GM08714 (cell line): ENCODE data around the gene HS3ST2.

Experiments used
- H3K4me3 ChIP-seq: fragments of 200-500 bp; sonication (Bioruptor generic); 2 replicates; pipeline ENCODE4 v1.5.1; 2014; ENCODE audit warnings: mild to moderate bottlenecking, low read length, inconsistent platforms
- ZNF274 ChIP-seq: IDR thresholded peaks from 2 replicates; pipeline ENCODE4 v1.6.1; 2012; ENCODE audit warnings: mild to moderate bottlenecking, low read depth, low read length

Gene HS3ST2

DNA sequence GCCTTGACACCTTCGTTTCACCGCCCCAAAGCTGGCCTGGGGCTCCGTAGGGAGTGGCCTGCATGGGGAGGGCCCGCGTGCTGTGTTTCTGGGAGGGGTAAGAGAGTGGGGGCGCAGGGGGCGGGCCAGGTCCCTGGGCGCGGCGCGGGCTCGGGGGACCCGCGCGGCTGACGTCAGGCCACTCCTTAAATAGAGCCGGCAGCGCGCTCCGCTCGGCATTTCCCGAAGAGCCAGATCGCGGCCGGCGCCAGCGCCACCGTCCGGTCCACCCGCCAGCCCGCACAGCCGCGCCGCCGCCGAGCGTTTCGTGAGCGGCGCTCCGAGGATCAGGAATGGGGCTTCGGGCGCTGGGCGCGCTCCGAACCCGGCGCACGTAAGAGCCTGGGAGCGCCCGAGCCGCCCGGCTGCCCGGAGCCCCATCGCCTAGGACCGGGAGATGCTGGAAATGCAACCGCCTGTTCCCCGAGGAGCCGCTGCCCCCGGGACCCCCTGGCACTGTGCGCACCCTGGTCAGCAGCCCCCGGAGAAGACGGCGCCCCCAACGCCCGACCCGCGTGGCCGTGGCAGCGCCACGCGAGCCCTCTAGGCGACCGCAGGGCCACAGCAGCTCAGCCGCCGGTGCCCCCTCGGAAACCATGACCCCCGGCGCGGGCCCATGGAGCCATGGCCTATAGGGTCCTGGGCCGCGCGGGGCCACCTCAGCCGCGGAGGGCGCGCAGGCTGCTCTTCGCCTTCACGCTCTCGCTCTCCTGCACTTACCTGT, at the start of gene HS3ST2:
Gene HS3ST2 (plus strand): TSS at position 215 of the 763 bp plus-strand sequence. CDS start 449 bp downstream, at position 664.
- no peak for TF ChIP-seq ZNF274
- H3K4me3 ChIP-seq, result no peak within 1 kb of the TSS

DNA sequence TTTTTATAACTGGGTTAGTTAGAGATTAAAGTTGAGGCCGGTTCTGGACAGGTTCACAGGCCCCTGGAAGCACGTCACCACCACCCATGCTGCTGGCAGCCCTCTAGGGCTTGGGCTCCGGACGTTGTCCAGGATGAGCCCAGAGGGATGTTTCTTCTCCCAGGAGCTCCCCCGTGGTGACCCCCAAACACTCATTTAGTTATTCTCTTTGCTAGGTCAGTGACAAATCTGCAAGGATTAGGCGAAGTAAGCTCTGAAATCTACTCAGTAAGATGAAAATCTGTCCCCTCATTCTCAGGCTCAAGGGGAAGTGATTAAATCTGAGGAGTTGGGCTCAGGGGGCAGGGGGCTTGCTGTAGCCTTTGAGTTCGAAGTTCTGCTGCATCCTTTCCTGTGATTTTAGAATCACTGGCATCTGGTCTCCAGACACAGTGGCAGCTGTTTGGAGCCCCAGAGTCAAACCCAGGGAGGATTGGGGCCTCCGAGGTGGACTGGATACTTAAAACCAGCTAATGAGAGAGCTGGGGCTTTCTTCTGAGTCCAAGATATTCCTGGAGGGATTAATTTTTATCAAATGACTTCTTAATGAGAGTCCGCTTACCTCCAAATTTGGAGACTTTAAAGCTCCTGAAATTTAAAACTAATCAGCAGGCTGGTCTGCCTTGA, 49.2 kb upstream of the HS3ST2 start:
- H3K4me3 ChIP-seq, result no peak overlapping the region
- no peak for TF ChIP-seq ZNF274

GRCh38 chr16:22765479-22765878, 48.5 kb upstream of the HS3ST2 start:
- H3K4me3 ChIP-seq, result no peak overlapping the region
- no peak for TF ChIP-seq ZNF274

DNA sequence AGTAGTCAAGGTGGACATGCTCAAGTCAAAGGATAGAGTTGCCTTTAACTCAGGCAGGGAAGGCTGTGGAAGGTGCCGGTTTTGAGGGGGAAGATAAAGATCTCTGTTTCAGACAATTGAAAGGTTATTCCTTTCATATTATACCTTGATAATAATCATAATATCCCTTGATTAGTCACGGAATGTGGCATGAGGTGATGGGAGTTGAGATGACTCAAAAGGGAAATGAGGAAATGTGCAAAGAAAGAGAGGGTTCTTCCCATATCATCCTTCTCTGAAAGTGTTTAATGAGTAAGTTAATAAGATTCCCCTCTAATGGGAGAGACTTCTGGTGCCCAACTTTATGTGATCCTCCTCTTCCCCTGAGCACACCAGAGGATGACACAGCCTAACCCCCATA, 43.1 kb upstream of the HS3ST2 start:
- no peak for TF ChIP-seq ZNF274
- no peak overlapping the region for H3K4me3 ChIP-seq

DNA sequence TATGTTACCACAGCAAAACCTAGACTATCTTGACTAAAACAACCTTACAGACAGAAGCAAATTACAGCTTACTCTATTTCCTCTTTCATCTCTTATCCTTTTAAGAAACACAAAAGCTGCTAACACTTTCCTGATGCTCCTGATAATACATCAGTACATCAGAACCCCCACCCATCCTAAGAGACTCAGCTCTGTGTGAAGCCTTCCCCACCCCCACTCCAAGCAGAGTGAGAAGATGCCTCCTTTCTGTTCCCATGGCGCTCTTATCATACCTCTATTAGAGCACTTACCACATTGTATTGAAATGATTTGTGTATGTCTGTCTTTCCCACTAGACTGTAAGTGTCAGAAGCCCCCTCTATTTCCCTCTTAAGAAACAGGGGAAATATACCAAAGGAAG, 42.4 kb upstream of the HS3ST2 start:
- TF ChIP-seq ZNF274, result no peak
- H3K4me3 ChIP-seq, result no peak overlapping the region

- no peak overlapping the region for H3K4me3 ChIP-seq
- TF ChIP-seq ZNF274, result no peak
Measured at GRCh38 chr16:22775220-22775922, 38.6 kb upstream of the HS3ST2 start.

DNA sequence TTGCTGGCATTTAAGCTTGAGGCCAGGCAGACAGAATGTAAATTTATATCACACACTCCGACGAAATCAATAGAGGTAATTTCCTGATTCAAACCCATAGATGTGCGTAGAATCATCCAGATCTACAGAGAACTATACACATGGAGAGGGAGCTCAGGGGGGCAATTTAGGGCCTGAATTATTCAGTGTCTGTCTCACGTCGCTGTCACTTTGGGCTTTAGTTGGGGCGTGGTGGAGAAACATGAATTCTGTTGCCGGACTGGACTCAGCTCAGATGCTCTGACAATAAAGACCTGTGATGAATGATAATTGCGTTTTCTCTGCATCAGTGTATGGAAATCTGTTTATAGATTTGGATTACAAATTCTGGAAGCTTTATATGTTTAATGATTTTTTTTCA, 32.5 kb upstream of the HS3ST2 start:
- no peak overlapping the region for H3K4me3 ChIP-seq
- no peak for TF ChIP-seq ZNF274

GRCh38 chr16:22782314-22782713, 31.6 kb upstream of the HS3ST2 start:
- H3K4me3 ChIP-seq, result no peak overlapping the region

GRCh38 chr16:22784690-22785214, 29.2 kb upstream of the HS3ST2 start:
- no peak overlapping the region for H3K4me3 ChIP-seq
- no peak for TF ChIP-seq ZNF274

More at GRCh38 chr16:22782314-22782713, 31.6 kb upstream of the HS3ST2 start:
- TF ChIP-seq ZNF274, result no peak

GRCh38 chr16:22785552-22785951, 28.4 kb upstream of the HS3ST2 start:
- H3K4me3 ChIP-seq, result no peak overlapping the region
- TF ChIP-seq ZNF274, result no peak

- TF ChIP-seq ZNF274, result no peak
Measured at GRCh38 chr16:22786284-22786683, 27.7 kb upstream of the HS3ST2 start.

GRCh38 chr16:22786691-22787090, 27.3 kb upstream of the HS3ST2 start:
- no peak overlapping the region for H3K4me3 ChIP-seq
- no peak for TF ChIP-seq ZNF274

More at GRCh38 chr16:22786284-22786683, 27.7 kb upstream of the HS3ST2 start:
- H3K4me3 ChIP-seq, result no peak overlapping the region

GRCh38 chr16:22787466-22788192, 26.3 kb upstream of the HS3ST2 start:
- no peak overlapping the region for H3K4me3 ChIP-seq
- no peak for TF ChIP-seq ZNF274

DNA sequence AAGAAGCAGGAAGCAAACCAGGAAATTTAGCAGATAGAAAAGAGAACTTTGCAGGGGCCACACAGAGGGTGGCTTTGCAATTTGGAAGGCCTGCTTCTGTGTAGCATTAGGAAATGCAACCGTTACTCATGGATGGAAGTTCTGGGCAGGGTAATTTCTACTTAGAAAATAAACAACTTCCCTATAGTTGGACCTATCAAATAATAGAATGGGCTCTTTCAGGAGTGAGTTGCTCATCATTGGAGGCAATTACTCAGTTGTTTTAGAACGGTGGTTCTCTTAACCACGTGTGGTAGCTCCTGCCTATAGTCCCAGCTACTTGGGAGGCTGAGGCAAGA, 25.8 kb upstream of the HS3ST2 start:
- no peak overlapping the region for H3K4me3 ChIP-seq
- TF ChIP-seq ZNF274, result no peak
